HG03135 (cell line): ENCODE results near the gene SOX5.

Source experiments
- ATAC-seq: cut with Tn5 transposase; IDR thresholded peaks from one replicate; pipeline ENCODE4 v1.9.1; 2021; ENCODE audit warnings: mild to moderate bottlenecking, moderate library complexity; ENCODE audit not compliant: unreplicated experiment

The SOX5 gene

DNA sequence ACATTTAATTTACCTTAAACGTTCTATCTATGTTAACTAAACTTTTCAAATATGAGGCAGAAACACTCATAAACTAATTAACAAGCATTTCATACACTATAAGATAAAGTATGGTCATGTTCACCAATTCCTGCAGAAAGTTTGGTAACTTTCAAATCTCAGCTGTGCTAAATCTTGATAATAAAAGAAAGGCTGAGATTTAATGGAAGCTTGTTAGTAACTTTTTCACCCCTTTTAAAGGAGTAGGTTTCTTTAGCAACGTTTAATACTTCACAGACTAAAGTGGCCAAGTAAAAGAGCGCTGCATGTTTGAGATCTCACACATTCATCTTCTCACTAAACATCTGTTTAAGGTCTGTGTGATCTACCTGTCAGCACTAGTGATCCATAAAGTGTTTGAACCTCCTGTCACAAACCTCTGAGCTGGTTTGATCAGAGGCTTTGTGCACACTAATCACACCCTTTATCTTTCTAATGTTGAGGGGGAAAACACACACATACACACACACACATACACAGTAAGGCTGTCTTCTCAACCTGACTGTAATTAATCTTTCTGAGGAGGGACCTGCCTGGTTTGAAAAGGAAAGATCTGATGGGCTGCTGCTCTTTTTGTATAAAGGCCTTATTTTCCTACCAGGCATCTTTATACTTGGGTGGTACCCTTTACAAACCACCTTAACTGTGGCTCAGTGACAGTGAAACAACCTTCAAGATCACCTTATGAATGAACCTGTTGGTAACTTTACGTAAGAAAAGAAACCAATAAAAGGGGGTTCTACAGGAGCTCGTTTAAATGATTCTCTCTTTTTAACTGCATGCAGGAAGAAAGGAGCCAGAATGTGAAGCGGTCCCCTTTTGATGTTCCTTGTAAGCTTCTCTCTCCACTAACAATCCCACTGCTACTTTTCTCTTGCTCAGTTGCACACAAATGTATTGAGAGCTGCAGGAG is 244.2 kb downstream of the SOX5 start:
- ATAC-seq, result no peak

DNA sequence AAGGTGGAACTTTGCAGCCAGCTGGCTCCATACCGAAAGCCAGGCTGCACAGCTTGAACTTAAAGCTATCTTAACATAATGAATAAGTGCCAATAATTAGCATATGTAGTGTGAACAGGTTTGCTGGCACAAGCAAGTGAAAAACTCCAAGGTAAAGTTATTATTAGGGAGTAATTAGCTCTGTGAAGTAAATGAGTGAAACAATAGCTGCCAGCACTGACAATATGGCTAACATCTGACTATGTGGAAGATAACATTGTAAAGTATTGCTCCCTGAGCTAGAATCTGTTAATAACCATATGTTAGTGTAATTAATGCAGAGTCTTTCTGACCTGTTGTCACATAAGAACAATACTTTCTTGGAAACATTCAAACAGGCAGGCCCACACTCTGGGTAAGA is 246.4 kb downstream of the SOX5 start:
- no peak for ATAC-seq

DNA sequence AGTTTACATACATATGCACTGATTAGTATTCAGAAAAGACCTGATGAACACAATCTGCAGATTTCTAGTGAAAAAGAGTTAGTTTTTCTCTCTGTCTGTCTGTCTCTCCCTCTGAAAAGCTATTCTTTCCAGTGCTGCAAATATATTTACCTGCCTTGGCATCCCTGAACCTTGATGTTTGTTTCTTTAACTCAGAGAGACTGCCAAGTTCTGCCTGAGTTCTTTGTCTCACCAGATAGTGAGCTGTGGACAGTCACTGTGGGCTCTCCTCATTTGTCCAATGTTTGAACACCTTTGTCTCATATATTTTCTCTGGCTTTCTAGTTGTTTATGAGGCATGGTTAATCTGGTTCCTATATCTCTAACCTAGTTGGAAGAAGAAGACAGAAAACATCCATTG is 250.4 kb downstream of the SOX5 start:
- ATAC-seq, result no peak

DNA sequence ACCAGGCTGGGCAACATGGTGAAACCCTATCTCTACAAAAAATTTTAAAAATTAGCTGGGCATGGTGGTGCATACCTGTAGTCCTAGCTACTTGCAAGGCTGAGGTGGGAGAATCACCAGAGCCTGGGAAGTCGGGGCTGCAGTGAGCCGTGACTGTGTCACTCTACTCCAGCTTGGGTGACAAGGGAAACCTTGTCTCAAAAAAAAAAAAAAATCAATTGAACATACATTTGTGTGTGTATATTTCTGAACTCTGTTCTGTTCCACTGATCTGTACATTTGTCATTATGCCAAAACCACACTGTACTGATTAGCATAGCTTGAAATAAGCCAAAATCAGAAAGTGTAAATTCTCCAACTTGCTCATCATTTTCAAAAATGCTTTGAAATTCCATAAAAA is 254.6 kb downstream of the SOX5 start:
- no peak for ATAC-seq

DNA sequence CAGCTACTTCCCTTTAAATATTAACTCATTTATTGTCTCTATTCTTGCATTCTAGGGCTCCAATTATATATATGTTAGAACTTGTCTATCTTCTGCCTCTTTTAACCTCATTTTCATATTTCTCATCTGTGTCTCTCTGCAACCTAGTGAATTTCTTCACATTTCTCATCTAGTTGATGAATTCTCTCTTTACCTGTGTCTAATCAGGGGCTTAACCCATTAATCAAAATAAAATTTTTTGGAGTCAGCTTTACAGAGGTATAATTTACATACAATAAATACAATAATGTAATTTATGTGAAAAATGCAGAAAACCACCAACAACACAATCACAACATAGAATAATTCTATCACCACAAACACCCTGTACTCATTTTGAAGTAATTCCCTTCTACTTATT is 255.2 kb downstream of the SOX5 start:
- no peak for ATAC-seq

DNA sequence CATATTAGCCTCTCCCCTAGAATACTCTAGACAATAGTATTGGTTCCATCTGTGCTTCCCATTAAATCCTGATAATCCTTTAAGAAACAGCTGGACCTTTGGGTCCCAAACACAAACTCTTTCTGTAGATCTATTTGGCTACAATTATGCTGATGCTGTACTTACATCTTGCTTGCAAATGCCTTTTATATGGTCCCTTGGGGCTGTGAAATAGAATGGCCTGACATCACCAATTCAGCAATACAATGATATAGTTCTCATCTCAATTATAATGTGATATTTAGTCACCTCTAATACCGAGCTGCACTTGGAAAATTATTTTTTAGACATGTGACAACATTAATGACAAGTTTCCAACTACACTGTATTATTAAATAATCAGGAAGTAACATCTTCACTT is 261.5 kb downstream of the SOX5 start:
- ATAC-seq, result no peak

DNA sequence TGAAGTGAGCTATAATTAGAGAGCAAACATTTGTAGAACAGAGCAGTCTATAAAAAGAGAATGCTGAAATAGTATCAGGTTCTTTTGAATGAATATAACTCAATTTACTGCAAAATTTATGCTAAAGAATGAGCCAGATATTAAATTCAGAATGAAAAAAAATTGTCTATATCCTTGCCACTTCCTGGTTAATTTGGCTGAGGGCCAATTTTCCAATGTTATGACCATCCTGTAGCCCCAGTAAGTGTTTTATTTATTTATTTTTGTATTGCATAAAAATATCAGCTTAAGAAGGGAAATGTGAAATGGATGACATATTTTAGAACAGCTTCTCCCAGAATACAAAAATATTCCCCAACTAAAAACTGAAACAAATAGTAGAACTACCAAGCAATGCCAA is 263.4 kb downstream of the SOX5 start:
- ATAC-seq, result no peak

DNA sequence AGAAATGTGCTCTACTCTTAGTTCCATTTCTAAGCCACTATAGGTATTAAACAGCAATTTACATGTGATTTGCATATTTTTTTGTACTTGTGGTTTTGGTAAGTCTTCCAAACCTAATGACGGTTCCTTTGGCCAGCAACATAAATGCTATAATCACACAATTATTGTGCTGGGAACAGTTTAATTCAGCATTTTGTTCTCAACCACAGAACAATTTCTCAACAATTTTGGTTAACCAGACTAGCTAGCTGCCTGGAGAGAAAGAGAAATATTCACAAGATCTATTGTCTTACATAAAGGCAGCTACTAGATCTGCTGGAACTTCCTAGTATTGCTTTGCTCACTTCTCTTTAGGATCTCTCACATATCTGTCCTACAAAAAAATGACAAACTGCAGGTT is 265.3 kb downstream of the SOX5 start:
- no peak for ATAC-seq

DNA sequence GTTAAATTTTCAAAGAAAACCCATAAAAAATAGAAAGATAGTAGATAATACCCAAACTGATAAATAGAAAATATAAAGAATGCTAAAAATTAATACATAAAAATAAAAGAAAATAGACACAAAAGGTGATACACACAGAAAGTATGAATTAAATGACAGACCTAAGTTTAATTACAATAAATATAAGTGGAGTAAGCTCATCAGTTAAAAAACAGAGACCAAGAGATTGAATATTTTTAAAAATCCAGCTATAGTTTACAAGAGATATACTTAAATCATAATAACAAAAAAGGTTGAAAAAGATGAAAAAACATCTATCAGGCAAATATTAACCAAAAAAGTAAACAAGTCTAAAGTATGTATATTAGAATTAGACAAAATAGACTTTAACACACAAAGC is 268.2 kb downstream of the SOX5 start:
- ATAC-seq, result no peak

DNA sequence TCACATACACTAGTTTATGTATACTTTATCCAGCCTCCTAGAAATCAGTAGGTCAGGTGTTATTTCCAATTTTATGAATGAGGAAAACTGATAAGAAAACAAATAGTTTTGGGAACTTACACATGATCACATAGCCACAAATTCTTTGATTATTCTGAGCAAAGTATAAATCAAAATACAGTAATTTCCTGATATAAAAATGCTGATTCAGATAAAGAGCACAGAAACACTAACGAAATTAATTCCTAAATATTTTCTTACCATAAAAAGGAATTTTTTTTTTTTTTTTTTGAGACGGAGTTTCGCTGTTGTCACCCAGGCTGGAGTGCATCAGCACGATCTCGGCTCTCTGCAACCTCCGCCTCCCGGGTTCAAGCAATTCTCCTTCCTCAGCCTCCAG is 275.4 kb downstream of the SOX5 start:
- no peak for ATAC-seq

DNA sequence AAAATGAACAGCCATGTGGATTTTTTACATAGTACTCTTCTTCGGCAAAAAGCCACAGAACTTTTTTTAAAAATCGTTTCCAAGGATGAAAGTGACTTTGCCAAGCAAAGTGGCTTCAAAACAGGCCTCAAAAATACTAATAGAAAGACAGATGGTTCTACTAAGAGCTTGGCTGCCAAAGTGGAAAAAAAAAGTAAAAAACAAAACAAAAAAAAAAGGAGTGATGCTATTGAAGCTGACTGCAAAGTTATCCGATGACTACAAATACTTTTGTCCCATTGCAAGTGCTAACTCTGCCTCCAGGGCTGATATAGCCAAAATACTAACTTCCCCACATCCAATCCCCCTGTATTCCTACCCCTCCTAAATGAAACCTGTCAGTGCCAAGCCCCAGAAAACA is 277.6 kb downstream of the SOX5 start:
- no peak for ATAC-seq

DNA sequence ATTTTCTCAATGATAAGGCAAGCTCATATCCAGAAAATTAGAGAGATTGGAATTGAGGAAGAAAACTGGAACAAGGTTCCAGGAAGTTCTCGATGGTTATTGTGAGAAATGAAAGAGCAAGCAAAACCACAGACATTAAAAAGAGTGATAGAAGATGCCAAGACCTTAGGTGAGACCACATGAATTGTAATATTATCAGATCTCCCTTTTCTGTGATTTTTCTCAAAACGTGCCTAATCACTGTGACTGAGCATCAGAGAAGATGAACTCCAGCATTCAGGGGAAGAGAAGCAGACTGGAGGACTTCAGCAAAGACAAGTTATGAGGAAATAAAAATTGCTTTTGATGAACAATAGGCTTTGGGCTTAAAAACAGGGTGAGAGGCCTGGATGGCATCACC is 278.8 kb downstream of the SOX5 start:
- ATAC-seq, result no peak

DNA sequence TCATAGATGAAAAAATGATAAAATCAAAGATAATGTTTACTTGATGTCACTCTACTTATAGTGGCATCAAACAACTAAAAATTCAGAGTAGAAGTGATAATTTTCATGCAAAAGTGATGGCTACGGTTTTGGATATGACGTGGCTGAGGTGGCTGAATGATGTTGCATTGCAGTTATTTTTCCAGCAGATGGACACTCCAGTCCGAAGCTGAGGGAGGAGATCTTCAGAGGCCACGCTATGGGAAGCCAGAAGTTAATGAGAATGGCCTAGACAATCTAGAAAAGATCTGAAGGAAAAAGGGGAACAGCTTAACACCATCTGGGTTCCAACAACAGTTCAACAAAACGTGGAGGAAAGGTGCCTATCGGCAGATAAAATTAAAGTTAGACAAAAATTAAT is 279.8 kb downstream of the SOX5 start:
- no peak for ATAC-seq

DNA sequence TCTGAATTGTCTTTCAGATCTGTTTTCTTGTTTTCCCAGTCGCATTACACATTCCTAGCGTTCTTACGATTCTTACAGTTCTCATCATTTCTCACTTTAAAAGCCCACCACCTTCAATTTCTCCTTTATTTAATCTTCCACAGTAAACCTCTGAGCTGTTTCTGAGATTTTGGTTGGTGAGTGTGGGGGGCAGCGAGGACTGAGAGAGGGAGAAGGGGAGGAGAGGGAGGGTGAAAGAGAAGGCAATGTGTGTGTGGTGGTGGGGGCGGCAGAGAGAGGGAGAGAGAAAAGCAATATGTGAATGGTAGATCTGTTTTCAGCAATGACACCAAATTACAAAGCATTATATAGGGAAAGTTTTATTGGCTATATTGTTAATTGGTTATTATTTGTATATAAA is 282.6 kb downstream of the SOX5 start:
- no peak for ATAC-seq

DNA sequence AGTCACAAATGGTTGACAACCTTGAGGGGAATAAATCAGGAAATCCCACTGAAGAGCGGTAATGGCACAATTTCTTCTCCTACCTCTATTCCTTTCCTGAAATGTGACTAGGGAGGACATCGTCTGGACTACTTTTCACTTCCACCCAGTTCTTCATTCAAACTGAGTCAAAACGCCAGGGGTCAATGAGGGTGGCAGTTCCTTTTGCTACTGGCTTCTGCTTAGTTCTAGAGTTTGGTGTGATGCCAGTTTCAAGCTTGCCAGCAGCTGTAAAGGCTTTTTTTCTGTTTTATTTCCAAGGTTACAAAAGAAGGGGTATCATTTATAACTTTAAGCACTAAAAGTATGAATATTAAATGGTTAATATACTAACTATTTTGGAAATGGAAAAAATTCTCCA is 286.5 kb downstream of the SOX5 start:
- no peak for ATAC-seq

DNA sequence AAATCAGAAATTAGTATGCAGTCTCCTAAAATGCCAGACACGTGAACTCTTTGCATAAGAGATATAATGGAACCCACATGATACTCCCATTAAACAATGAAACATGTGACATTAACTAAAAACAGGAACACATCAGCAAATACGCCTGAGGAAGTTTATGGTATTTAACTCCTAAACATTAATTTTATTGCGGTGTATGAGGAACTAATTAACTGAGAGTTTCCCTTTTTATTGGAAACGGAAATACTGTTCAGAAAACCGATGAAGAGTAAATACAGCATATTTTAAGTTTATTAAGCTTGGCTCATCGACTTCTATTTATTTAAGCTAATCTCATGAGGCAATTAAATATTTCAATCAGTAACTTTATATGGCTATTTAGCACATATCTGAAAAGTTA is 290.3 kb downstream of the SOX5 start:
- no peak for ATAC-seq

DNA sequence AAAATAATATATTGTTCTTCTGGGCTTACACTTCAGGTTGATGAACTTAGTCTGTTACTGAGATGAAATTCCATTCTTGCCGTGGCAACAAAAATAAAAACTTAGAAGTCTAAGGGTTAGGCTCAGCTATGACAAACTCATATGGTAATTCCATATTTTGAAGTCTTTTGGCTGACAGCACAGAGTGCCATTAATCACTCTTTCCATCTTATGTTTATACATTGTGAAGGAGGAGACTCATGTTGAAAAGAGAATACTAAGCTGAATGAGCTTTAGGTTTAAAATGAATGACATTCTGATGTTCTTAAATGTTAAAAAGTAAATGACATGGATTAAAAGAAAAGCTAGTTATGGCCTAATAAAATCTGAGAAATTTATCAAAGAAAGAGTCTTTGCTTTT is 291.9 kb downstream of the SOX5 start:
- no peak for ATAC-seq

DNA sequence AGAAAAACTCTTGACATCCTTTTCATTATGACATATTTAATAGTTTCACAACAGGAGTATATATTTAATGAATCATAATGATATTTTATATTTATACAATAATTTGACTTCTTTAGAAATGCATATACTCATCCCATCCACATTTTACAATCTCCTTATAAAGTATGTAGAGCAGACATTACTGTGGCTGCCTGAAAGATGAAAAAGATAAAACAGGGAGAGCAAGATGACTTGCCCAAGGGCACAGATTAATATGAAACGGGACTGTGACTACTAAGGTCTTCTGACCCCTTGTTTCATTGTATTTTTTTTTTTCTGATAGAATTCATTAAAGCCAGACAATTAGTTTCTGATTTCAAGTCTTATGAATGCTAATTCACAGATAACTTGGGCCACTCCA is 293.6 kb downstream of the SOX5 start:
- no peak for ATAC-seq

DNA sequence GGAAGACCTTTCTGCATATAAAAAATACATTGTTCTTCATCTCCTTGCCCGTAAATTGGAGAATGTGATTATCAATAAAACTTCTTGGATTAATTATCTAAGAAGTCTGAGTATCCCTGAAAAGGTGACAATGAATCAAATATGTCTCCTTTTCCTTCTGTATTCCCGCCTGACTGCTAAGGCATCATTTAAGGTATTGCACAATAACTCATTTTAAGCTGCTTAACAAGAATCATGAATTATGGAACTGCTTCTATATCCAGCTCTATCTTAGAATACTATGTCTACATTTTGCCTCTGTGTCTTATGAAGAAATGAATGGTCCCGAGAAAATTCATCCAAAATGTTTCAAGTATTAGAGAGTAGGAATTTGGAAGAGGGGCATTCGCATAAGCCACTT is 294.4 kb downstream of the SOX5 start:
- ATAC-seq, result no peak

DNA sequence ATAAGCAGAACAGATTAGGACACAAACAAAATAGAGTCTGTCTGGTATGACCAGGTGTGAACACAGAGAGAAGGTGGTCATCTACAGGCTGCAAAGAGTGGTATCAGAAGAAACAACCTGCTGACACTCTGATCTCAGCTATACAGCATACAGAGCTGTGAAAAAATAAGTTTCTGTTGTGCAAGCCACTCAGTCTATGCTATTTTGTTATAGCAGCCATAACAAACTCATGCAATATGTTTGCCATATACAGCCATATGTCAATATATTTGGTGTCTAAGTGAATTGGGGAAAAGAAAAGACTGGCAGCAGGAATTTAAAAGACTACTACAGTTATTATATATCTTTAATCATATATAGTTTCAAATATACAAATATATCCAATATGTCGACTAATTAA is 300.9 kb downstream of the SOX5 start:
- no peak for ATAC-seq

DNA sequence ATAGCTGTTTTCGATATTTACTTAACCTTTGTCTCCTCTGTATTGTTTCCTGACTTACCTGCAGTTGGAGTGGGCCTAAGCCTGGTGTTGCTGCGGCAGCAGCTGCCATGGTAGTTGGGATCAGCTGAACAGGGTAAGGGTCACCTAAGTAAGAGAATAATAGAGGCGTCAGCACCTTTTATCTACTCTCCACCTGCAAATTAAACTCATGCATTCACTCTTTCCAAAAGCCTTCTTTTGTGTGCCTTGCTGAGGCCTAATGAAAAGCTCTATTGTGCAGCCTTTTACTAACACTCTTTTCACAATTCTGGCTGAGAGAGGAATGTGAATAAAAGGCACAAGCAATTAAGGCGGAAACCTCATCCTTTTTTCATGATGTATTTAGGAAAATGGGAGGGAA is 308.7 kb downstream of the SOX5 start:
- no peak for ATAC-seq

DNA sequence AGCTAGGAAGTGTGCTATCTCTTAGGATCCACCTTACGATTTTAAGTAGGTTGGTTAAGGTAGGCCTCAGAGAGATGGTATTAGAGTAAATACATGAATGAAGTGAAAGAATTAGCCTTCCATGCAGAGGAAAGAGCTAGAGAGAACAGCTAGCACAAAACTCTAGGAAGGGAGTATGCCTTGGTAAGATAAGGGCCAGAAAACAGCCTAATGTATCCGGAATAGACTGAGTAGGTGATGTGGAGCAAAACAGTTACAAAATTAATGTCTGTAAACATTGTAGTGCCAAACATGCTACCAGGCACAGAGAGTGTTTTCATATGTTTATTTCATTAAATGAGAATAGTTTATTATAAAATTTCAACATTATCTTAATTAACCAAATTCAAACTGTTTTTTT is 315.1 kb downstream of the SOX5 start:
- ATAC-seq, result no peak

DNA sequence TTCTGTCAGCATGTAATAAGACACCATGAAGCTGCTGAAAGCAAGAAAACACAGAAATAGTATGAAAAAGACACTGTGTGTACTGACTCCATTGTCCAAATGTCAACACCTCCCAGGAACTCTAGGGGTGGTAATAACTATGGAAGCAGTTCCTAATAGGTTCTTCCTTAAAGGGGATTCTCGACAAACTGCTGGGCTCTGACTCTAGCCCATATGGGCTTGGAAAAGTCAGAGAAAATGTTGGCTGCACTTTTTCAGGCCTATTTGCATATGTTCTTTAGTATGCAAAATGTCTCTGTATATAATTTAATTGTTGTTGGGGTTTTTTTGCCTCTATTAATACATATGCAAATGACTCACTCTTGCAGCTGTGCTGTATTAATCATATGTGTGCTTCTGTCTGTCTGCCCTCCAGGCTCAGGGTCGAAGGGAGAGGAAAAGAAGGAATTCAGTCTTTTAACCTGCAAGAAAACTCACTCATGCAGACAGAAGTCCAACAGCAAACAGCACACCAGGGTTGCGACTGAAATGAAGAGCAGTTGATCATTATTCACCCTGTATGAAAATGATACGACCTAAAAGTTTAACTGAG is 317.6 kb downstream of the SOX5 start:
- no peak for ATAC-seq
